ENCODE results near the gene DCAF8L1.
"Not testable (repeated sequence)": the region's sequence is repeated elsewhere in the genome, so short reads cannot be mapped to it uniquely, and the experiment has no call there.

Gene DCAF8L1

GRCh38 chrX:27966955-27967354 is 14.3 kb downstream of the DCAF8L1 start:
- H3K4me3 ChIP-seq (ENCODE audit: low read depth, low read length), result no peak overlapping the region
- no peak for DNase-seq (ENCODE audit: low read depth)
- TF ChIP-seq CTCF (IDR thresholded peaks at IDR 0.05; ENCODE audit: low read depth, low read length, missing control alignments), result no peak

- H3K4me3 ChIP-seq (ENCODE audit: low read depth, low read length), result no peak overlapping the region
- no peak for TF ChIP-seq CTCF (IDR thresholded peaks at IDR 0.05; ENCODE audit: low read depth, low read length, missing control alignments)
- DNase-seq (ENCODE audit: low read depth), result no peak
Measured at GRCh38 chrX:27966492-27966891, 14.8 kb downstream of the DCAF8L1 start.

- not testable (repeated sequence) for H3K4me3 ChIP-seq (ENCODE audit: low read depth, low read length); DNase-seq (ENCODE audit: low read depth)
Measured at GRCh38 chrX:27965348-27965747, 15.9 kb downstream of the DCAF8L1 start.

- H3K4me3 ChIP-seq (ENCODE audit: low read depth, low read length), result no peak overlapping the region
- no peak for TF ChIP-seq CTCF (IDR thresholded peaks at IDR 0.05; ENCODE audit: low read depth, low read length, missing control alignments)
- DNase-seq (ENCODE audit: low read depth), result no peak
Measured at GRCh38 chrX:27964432-27964831, 16.8 kb downstream of the DCAF8L1 start.

- DNase-seq (ENCODE audit: low read depth), result not testable (repeated sequence)
Measured at GRCh38 chrX:27960410-27960809, 20.8 kb downstream of the DCAF8L1 start.

GRCh38 chrX:27953171-27953570 is 28.1 kb downstream of the DCAF8L1 start:
- no peak for DNase-seq (ENCODE audit: low read depth)
- no peak overlapping the region for H3K4me3 ChIP-seq (ENCODE audit: low read depth, low read length)
- no peak for TF ChIP-seq CTCF (IDR thresholded peaks at IDR 0.05; ENCODE audit: low read depth, low read length, missing control alignments)

More at GRCh38 chrX:27960410-27960809, 20.8 kb downstream of the DCAF8L1 start:
- H3K4me3 ChIP-seq (ENCODE audit: low read depth, low read length), result not testable (repeated sequence)

- TF ChIP-seq CTCF (IDR thresholded peaks at IDR 0.05; ENCODE audit: low read depth, low read length, missing control alignments), result no peak
- H3K4me3 ChIP-seq (ENCODE audit: low read depth, low read length), result no peak overlapping the region
- DNase-seq (ENCODE audit: low read depth), result no peak
Measured at GRCh38 chrX:27933361-27933760, 47.9 kb downstream of the DCAF8L1 start.
